Measurements from ENCODE around the gene SUN3.
A peak's percentile ranks its signal among the peaks of the same experiment; 100 is the strongest.

SUN3 gene

GRCh38 chr7:48028938-48029337, at the start of gene SUN3:
Gene SUN3 (minus strand): TSS chr7:48029107. CDS start chr7:48028938, 169 bp downstream.
- no peaks in the 10 kb centered on the region for H4K20me1 ChIP-seq
- TF ChIP-seq Cebpa-rat (IDR thresholded peaks at IDR 0.05) = no peak
- no peak within 1 kb of the TSS for H3K4me2 ChIP-seq
- peaks cover 0 to 7% (median 2%) of the 10 kb centered on the region in 10 experiments; a peak in 6 of 20 replicates for H3K4me1 ChIP-seq
- H3K27ac ChIP-seq = no peak within 1 kb of the TSS
- H3K9me3 ChIP-seq (replicated peaks in 1 of 11) = peaks cover 6 to 16% (median 9%) of the 10 kb centered on the region in 11 experiments; a peak in 17 of 22 replicates
- no peaks in the 10 kb centered on the region for H3K27me3 ChIP-seq
- no peaks in the 10 kb centered on the region for H3K36me3 ChIP-seq
- no peak within 1 kb of the TSS for H3K9ac ChIP-seq
- no peak within 1 kb of the TSS for H3K4me3 ChIP-seq

- Histone ChIP-seq H3K27ac (no peak overlapping the region), H3K4me1 (peaks cover 0 to 36% (median 2%) of the 10 kb centered on the region in 10 experiments; a peak in 9 of 20 replicates), H3K4me3 (no peak overlapping the region), H3K9ac (no peak overlapping the region), H4K20me1 (no peaks in the 10 kb centered on the region), H3K4me2 (peak overlapping the region in 1 of 11 experiments; percentile 29; a peak in 3 of 22 replicates), H3K9me3 (replicated peaks in 1 of 11) (no peaks in the 10 kb centered on the region), H3K27me3 (peaks cover 0 to 11% (median 0%) of the 10 kb centered on the region in 11 experiments; a peak in 3 of 22 replicates), H3K36me3 (no peaks in the 10 kb centered on the region)
- TF ChIP-seq Cebpa-rat (IDR thresholded peaks at IDR 0.05) = no peak
These were observed 49.6 kb upstream of the SUN3 start for GRCh38 chr7:48078470-48078869.

GRCh38 chr7:48077423-48077822, 48.5 kb upstream of the SUN3 start:
- no peaks in the 10 kb centered on the region for H3K36me3 ChIP-seq
- H3K4me2 ChIP-seq = no peak overlapping the region
- no peaks in the 10 kb centered on the region for H3K9me3 ChIP-seq (replicated peaks in 1 of 11)
- peaks cover 0 to under 1% (median 0%) of the 10 kb centered on the region in 11 experiments; a peak in 1 of 22 replicates for H3K27me3 ChIP-seq
- no peak overlapping the region for H3K27ac ChIP-seq
- no peak overlapping the region for H3K9ac ChIP-seq
- TF ChIP-seq Cebpa-rat (IDR thresholded peaks at IDR 0.05) = no peak
- H3K4me1 ChIP-seq = peaks cover 0 to 32% (median 0%) of the 10 kb centered on the region in 10 experiments; a peak in 6 of 20 replicates
- H3K4me3 ChIP-seq = no peak overlapping the region
- H4K20me1 ChIP-seq = no peaks in the 10 kb centered on the region

- Histone ChIP-seq H3K4me1 (peaks cover 0 to 25% (median 0%) of the 10 kb centered on the region in 10 experiments; a peak in 5 of 20 replicates), H3K9me3 (replicated peaks in 1 of 11) (0 out of 22 replicates have a peak, but pooled peaks cover 0 to 4% (median 0%) of the 10 kb centered on the region in 11 experiments), H4K20me1 (no peaks in the 10 kb centered on the region), H3K27me3 (no peaks in the 10 kb centered on the region), H3K4me2 (peak overlapping the region in 2 of 11 experiments; percentile 44 to 52; a peak in 4 of 22 replicates), H3K36me3 (no peaks in the 10 kb centered on the region), H3K9ac (no peak overlapping the region), H3K4me3 (no peak overlapping the region), H3K27ac (peak overlapping the region in 3 of 11 experiments; percentile 6 to 14 (median 8); a peak in 3 of 22 replicates)
- TF ChIP-seq Cebpa-rat (IDR thresholded peaks at IDR 0.05) = no peak
These were observed 45.3 kb upstream of the SUN3 start for GRCh38 chr7:48074204-48074654.

GRCh38 chr7:48067475-48067874, 38.6 kb upstream of the SUN3 start:
- H3K36me3 ChIP-seq = no peaks in the 10 kb centered on the region
- TF ChIP-seq Cebpa-rat (IDR thresholded peaks at IDR 0.05) = no peak
- no peak overlapping the region for H3K4me3 ChIP-seq
- H3K4me2 ChIP-seq = no peak overlapping the region
- peaks cover 0 to 10% (median 0%) of the 10 kb centered on the region in 11 experiments; a peak in 2 of 22 replicates for H3K9me3 ChIP-seq (replicated peaks in 1 of 11)
- H3K27ac ChIP-seq = no peak overlapping the region
- H3K4me1 ChIP-seq = peaks cover 0 to 16% (median 0%) of the 10 kb centered on the region in 10 experiments; a peak in 3 of 20 replicates
- no peaks in the 10 kb centered on the region for H3K27me3 ChIP-seq
- H4K20me1 ChIP-seq = no peaks in the 10 kb centered on the region
- no peak overlapping the region for H3K9ac ChIP-seq

GRCh38 chr7:48063985-48064384, 35.1 kb upstream of the SUN3 start:
- no peak overlapping the region for H3K4me3 ChIP-seq
- no peak overlapping the region for H3K9ac ChIP-seq
- H3K9me3 ChIP-seq (replicated peaks in 1 of 11) = peaks cover 0 to 10% (median 0%) of the 10 kb centered on the region in 11 experiments; a peak in 2 of 22 replicates
- no peaks in the 10 kb centered on the region for H3K36me3 ChIP-seq
- H3K4me1 ChIP-seq = peaks cover 5 to 24% (median 6%) of the 10 kb centered on the region in 10 experiments
- no peak for TF ChIP-seq Cebpa-rat (IDR thresholded peaks at IDR 0.05)
- no peak overlapping the region for H3K27ac ChIP-seq
- H3K4me2 ChIP-seq = no peak overlapping the region
- no peaks in the 10 kb centered on the region for H3K27me3 ChIP-seq
- H4K20me1 ChIP-seq = no peaks in the 10 kb centered on the region

GRCh38 chr7:48059706-48060105, 30.8 kb upstream of the SUN3 start:
- Histone ChIP-seq H3K4me2 (peak overlapping the region in 8 of 11 experiments; percentile 13 to 68 (median 44); a peak in 9 of 22 replicates), H3K9me3 (replicated peaks in 1 of 11) (peaks cover 0 to 26% (median 12%) of the 10 kb centered on the region in 11 experiments; a peak in 13 of 22 replicates), H3K36me3 (no peaks in the 10 kb centered on the region), H3K27me3 (no peaks in the 10 kb centered on the region), H3K4me1 (peaks cover 7 to 14% (median 10%) of the 10 kb centered on the region in 10 experiments), H3K9ac (no peak overlapping the region), H3K27ac (no peak overlapping the region), H3K4me3 (no peak overlapping the region), H4K20me1 (no peaks in the 10 kb centered on the region)
- no peak for TF ChIP-seq Cebpa-rat (IDR thresholded peaks at IDR 0.05)

GRCh38 chr7:48058990-48059389, 30.1 kb upstream of the SUN3 start:
- Histone ChIP-seq H3K36me3 (no peaks in the 10 kb centered on the region), H3K4me3 (no peak overlapping the region), H3K9ac (no peak overlapping the region), H3K27ac (no peak overlapping the region), H3K4me2 (peak overlapping the region; percentile 13 to 70 (median 52)), H3K4me1 (peaks cover 7 to 14% (median 10%) of the 10 kb centered on the region in 10 experiments), H3K27me3 (no peaks in the 10 kb centered on the region), H3K9me3 (replicated peaks in 1 of 11) (peaks cover 0 to 25% (median 12%) of the 10 kb centered on the region in 11 experiments; a peak in 13 of 22 replicates), H4K20me1 (no peaks in the 10 kb centered on the region)
- no peak for TF ChIP-seq Cebpa-rat (IDR thresholded peaks at IDR 0.05)

GRCh38 chr7:48053736-48054135, 24.8 kb upstream of the SUN3 start:
- Histone ChIP-seq H3K4me2 (no peak overlapping the region), H3K36me3 (no peaks in the 10 kb centered on the region)

More at GRCh38 chr7:48053736-48054135, 24.8 kb upstream of the SUN3 start:
- H3K9ac ChIP-seq = no peak overlapping the region
- H3K27ac ChIP-seq = no peak overlapping the region
- peaks cover 0 to 15% (median 12%) of the 10 kb centered on the region in 11 experiments; a peak in 12 of 22 replicates for H3K9me3 ChIP-seq (replicated peaks in 1 of 11)
- peaks cover under 1 to 4% (median 1%) of the 10 kb centered on the region in 10 experiments; a peak in 17 of 20 replicates for H3K4me1 ChIP-seq
- TF ChIP-seq Cebpa-rat (IDR thresholded peaks at IDR 0.05) = no peak
- H3K27me3 ChIP-seq = no peaks in the 10 kb centered on the region
- no peaks in the 10 kb centered on the region for H4K20me1 ChIP-seq
- H3K4me3 ChIP-seq = no peak overlapping the region
